Measurements from ENCODE around the gene RD3L.

- TF ChIP-seq CTCF (IDR thresholded peaks at IDR 0.05), result no peak
- TF ChIP-seq POLR2A (IDR thresholded peaks at IDR 0.05), result no peak
Observed at GRCh38 chr14:103899316-103899715, 43.0 kb downstream of the RD3L start.

Measured in thyroid gland (tissue), 4 donors.